BLaER1 treated with 17β-estradiol and CSF1 and Interleukin-3, amounts not matched to agents 10 nM and 100 nM (cell line): ENCODE data around the gene GALNS.

Source experiments
- H3K27ac ChIP-seq, 11 experiments: shearing (Covaris generic); formaldehyde crosslinking; 2 replicates each; pipeline ENCODE4 v1.8.1; 2022
- H3K27me3 ChIP-seq, 11 experiments: shearing (Covaris generic); formaldehyde crosslinking; 2 replicates each; pipeline ENCODE4 v1.8.1; 2022
- H3K36me3 ChIP-seq, 11 experiments: shearing (Covaris generic); formaldehyde crosslinking; 2 replicates each; pipeline ENCODE4 v1.8.1; 2022
- H3K4me1 ChIP-seq, 10 experiments: shearing (Covaris generic); formaldehyde crosslinking; 2 replicates each; pipeline ENCODE4 v1.8.1; 2022
- H3K4me2 ChIP-seq, 11 experiments: shearing (Covaris generic); formaldehyde crosslinking; 2 replicates each; pipeline ENCODE4 v1.8.1; 2022
- H3K4me3 ChIP-seq, 10 experiments: shearing (Covaris generic); formaldehyde crosslinking; 2 replicates each; pipeline ENCODE4 v1.8.1; 2022
- H3K9ac ChIP-seq, 11 experiments: shearing (Covaris generic); formaldehyde crosslinking; 2 replicates each; pipeline ENCODE4 v1.8.1; 2022
- H3K9me3 ChIP-seq, 11 experiments: shearing (Covaris generic); formaldehyde crosslinking; replicated peaks in 1 of 11; 2 replicates each; pipeline ENCODE4 v1.8.1; 2022
- H4K20me1 ChIP-seq, 11 experiments: shearing (Covaris generic); formaldehyde crosslinking; 2 replicates each; pipeline ENCODE4 v1.8.1; 2022
- Cebpa-rat ChIP-seq, 11 experiments: shearing (Covaris generic); IDR thresholded peaks; 2 replicates each; pipeline ENCODE4 v1.8.1; 2022

The GALNS gene

GRCh38 chr16:88810912-88811768 is 45.6 kb downstream of the GALNS start:
- H4K20me1 ChIP-seq, result peaks cover 14 to 64% (median 54%) of the 10 kb centered on the region in 11 experiments; a peak in 21 of 22 replicates
- H3K4me1 ChIP-seq, result peaks cover 34 to 72% (median 53%) of the 10 kb centered on the region in 10 experiments
- peak overlapping the region; percentile 80 to 99 (median 95) for H3K27ac ChIP-seq
- peak overlapping the region; percentile 85 to 97 (median 90) for H3K9ac ChIP-seq
- TF ChIP-seq Cebpa-rat (IDR thresholded peaks at IDR 0.05), result no peak
- H3K27me3 ChIP-seq, result no peaks in the 10 kb centered on the region
- H3K9me3 ChIP-seq, result peaks cover 0 to 8% (median 5%) of the 10 kb centered on the region in 11 experiments; a peak in 11 of 22 replicates
- peak overlapping the region; percentile 61 to 81 (median 72) for H3K4me3 ChIP-seq
- H3K36me3 ChIP-seq, result peaks cover 19 to 43% (median 42%) of the 10 kb centered on the region in 11 experiments
- peak overlapping the region; percentile 93 to 99 (median 97) for H3K4me2 ChIP-seq

- H4K20me1 ChIP-seq, result peaks cover 14 to 64% (median 59%) of the 10 kb centered on the region in 11 experiments; a peak in 21 of 22 replicates
- H3K36me3 ChIP-seq, result peaks cover 19 to 51% (median 50%) of the 10 kb centered on the region in 11 experiments
- no peak for TF ChIP-seq Cebpa-rat (IDR thresholded peaks at IDR 0.05)
- H3K4me2 ChIP-seq, result peak overlapping the region; percentile 93 to 99 (median 97)
- peak overlapping the region; percentile 61 to 81 (median 72) for H3K4me3 ChIP-seq
- H3K27me3 ChIP-seq, result no peaks in the 10 kb centered on the region
- peaks cover 0 to 8% (median 5%) of the 10 kb centered on the region in 11 experiments; a peak in 11 of 22 replicates for H3K9me3 ChIP-seq
- H3K9ac ChIP-seq, result peak overlapping the region; percentile 85 to 97 (median 90)
- peak overlapping the region; percentile 80 to 99 (median 95); a peak in 21 of 22 replicates for H3K27ac ChIP-seq
- peaks cover 36 to 77% (median 57%) of the 10 kb centered on the region in 10 experiments for H3K4me1 ChIP-seq
Measured at GRCh38 chr16:88810166-88810911, 46.4 kb downstream of the GALNS start.

GRCh38 chr16:88809676-88810165 is 47.0 kb downstream of the GALNS start:
- H3K27me3 ChIP-seq, result no peaks in the 10 kb centered on the region
- peak overlapping the region; percentile 93 to 99 (median 97) for H3K4me2 ChIP-seq
- peak overlapping the region in 7 of 11 experiments; percentile 89 to 99 (median 96); a peak in 10 of 22 replicates for H3K27ac ChIP-seq
- peaks cover 14 to 65% (median 64%) of the 10 kb centered on the region in 11 experiments; a peak in 21 of 22 replicates for H4K20me1 ChIP-seq
- peaks cover 19 to 57% (median 56%) of the 10 kb centered on the region in 11 experiments for H3K36me3 ChIP-seq
- TF ChIP-seq Cebpa-rat (IDR thresholded peaks at IDR 0.05), result no peak
- peaks cover 42 to 83% (median 63%) of the 10 kb centered on the region in 10 experiments for H3K4me1 ChIP-seq
- peak overlapping the region; percentile 61 to 81 (median 72); a peak in 17 of 20 replicates for H3K4me3 ChIP-seq
- H3K9ac ChIP-seq, result peak overlapping the region; percentile 85 to 97 (median 90); a peak in 21 of 22 replicates
- peaks cover 0 to 8% (median 5%) of the 10 kb centered on the region in 11 experiments; a peak in 11 of 22 replicates for H3K9me3 ChIP-seq

GRCh38 chr16:88809068-88809675 is 47.6 kb downstream of the GALNS start:
- Histone ChIP-seq H3K4me3 (peak overlapping the region in 7 of 10 experiments; percentile 71 to 81 (median 73); a peak in 8 of 20 replicates), H3K4me2 (peak overlapping the region; percentile 93 to 99 (median 97))

GRCh38 chr16:88807626-88808453 is 48.9 kb downstream of the GALNS start:
- Histone ChIP-seq H3K27ac (peak overlapping the region in 1 of 11 experiments; percentile 32; a peak in 2 of 22 replicates), H3K36me3 (peaks cover 19 to 61% (median 58%) of the 10 kb centered on the region in 11 experiments), H3K9me3 (peaks cover 0 to 8% (median 5%) of the 10 kb centered on the region in 11 experiments; a peak in 11 of 22 replicates), H4K20me1 (peaks cover 14 to 72% (median 69%) of the 10 kb centered on the region in 11 experiments; a peak in 21 of 22 replicates), H3K4me3 (no peak overlapping the region), H3K4me1 (peaks cover 45 to 84% (median 68%) of the 10 kb centered on the region in 10 experiments), H3K9ac (peak overlapping the region in 9 of 11 experiments; percentile 7 to 92 (median 86); a peak in 11 of 22 replicates), H3K4me2 (peak overlapping the region in 5 of 11 experiments; percentile 7 to 99 (median 15); a peak in 4 of 22 replicates), H3K27me3 (no peaks in the 10 kb centered on the region)
- TF ChIP-seq Cebpa-rat (IDR thresholded peaks at IDR 0.05), result no peak

More at GRCh38 chr16:88809068-88809675, 47.6 kb downstream of the GALNS start:
- peak overlapping the region in 2 of 11 experiments; percentile 96 to 98; a peak in 2 of 22 replicates for H3K27ac ChIP-seq
- peaks cover 19 to 61% (median 58%) of the 10 kb centered on the region in 11 experiments for H3K36me3 ChIP-seq
- H3K27me3 ChIP-seq, result no peaks in the 10 kb centered on the region
- no peak for TF ChIP-seq Cebpa-rat (IDR thresholded peaks at IDR 0.05)
- H3K9me3 ChIP-seq, result peaks cover 0 to 8% (median 5%) of the 10 kb centered on the region in 11 experiments; a peak in 11 of 22 replicates
- H3K4me1 ChIP-seq, result peaks cover 47 to 89% (median 68%) of the 10 kb centered on the region in 10 experiments
- H3K9ac ChIP-seq, result peak overlapping the region in 10 of 11 experiments; percentile 85 to 97 (median 90); a peak in 18 of 22 replicates
- peaks cover 14 to 70% (median 69%) of the 10 kb centered on the region in 11 experiments; a peak in 21 of 22 replicates for H4K20me1 ChIP-seq

GRCh38 chr16:88807142-88807625 is 49.6 kb downstream of the GALNS start:
- Histone ChIP-seq H3K4me3 (no peak overlapping the region), H3K4me2 (peak overlapping the region in 2 of 11 experiments; percentile 95 to 99; a peak in 4 of 22 replicates), H4K20me1 (peaks cover 14 to 72% (median 69%) of the 10 kb centered on the region in 11 experiments; a peak in 21 of 22 replicates), H3K4me1 (peaks cover 39 to 84% (median 68%) of the 10 kb centered on the region in 10 experiments), H3K27me3 (no peaks in the 10 kb centered on the region), H3K9ac (peak overlapping the region in 8 of 11 experiments; percentile 10 to 95 (median 88); a peak in 11 of 22 replicates), H3K9me3 (peaks cover 0 to 3% (median 2%) of the 10 kb centered on the region in 11 experiments; a peak in 11 of 22 replicates), H3K27ac (no peak overlapping the region), H3K36me3 (peaks cover 19 to 61% (median 58%) of the 10 kb centered on the region in 11 experiments)
- no peak for TF ChIP-seq Cebpa-rat (IDR thresholded peaks at IDR 0.05)
